Thyroid gland (tissue), 4 donors: Measurements from ENCODE around the gene CCDC74A. TPM values are rescaled to one million over a fixed set of nuclear protein-coding genes. Genes with fewer than 3 reads are reported as not detected.
"Not testable (repeated sequence)": the region's sequence is repeated elsewhere in the genome, so short reads cannot be mapped to it uniquely, and the experiment has no call there.

ENCODE experiments used
- DNase-seq, 2 donors: peaks; one replicate each; pipeline ENCODE4 v3.0.0-alpha.2; 2019
- H3K27ac ChIP-seq, 3 donors: fragments of 200-600 bp; sonication (generic); 1 replicate in 2 of 3; 2 replicates in 1 of 3; pipeline ENCODE4 v1.5.1; 2016 to 2019; ENCODE audit warnings: mild to moderate bottlenecking in 1 of 3, moderate library complexity in 1 of 3
- H3K27me3 ChIP-seq: fragments of 200-600 bp; sonication (generic); one replicate; pipeline ENCODE4 v1.5.1; 2019
- H3K36me3 ChIP-seq, 2 donors: fragments of 200-600 bp; sonication (generic); one replicate each; pipeline ENCODE4 v1.5.1; 2016 to 2019
- H3K4me1 ChIP-seq, 2 donors: fragments of 200-600 bp; sonication (generic); one replicate each; pipeline ENCODE4 v1.5.1; 2017 to 2019
- H3K4me3 ChIP-seq, 3 donors: fragments of 200-600 bp; sonication (generic); replicated peaks in 1 of 3; 1 replicate in 2 of 3; 2 replicates in 1 of 3; pipeline ENCODE4 v1.5.1; 2016; ENCODE audit warnings: mild to moderate bottlenecking in 1 of 3
- H3K9me3 ChIP-seq: fragments of 200-600 bp; sonication (generic); one replicate; pipeline ENCODE4 v1.5.1; 2017
- POLR2A ChIP-seq, 2 donors: fragments of 450-650 bp; IDR thresholded peaks; one replicate each; pipeline ENCODE4 v1.6.1; 2017; ENCODE audit warnings: antibody characterized with exemption in 2 of 2, mild to moderate bottlenecking in 2 of 2, moderate library complexity in 1 of 2
- whole genome bisulfite sequencing, 2 donors: methylation state at CpG; one replicate each; pipeline ENCODE4 v1.1.5; 2017; 5-methylcytosine and 5-hydroxymethylcytosine counted together
- intact Hi-C: fragments of 100-400 bp; cut with DNase I; formaldehyde crosslinking; loops from one replicate; pipeline ENCODE4 v1.15.1; 2023
- total RNA-seq, 4 donors: library from RNA; depleted of rRNA; stranded (reverse); fragments of >200 nt; gene quantifications; one replicate each; pipeline ENCODE4 v1.2.3, GENCODE V29; 2016
- TF ChIP-seq, protein P1 (sequence below), 6 experiments: fragments of 200-600 bp in 3 of 6; fragments of 450-650 bp in 3 of 6; sonication (generic) in 3 of 6; IDR thresholded peaks; one replicate each; pipeline ENCODE4 v1.5.1; 2016 to 2019; ENCODE audit warnings: antibody characterized with exemption in 6 of 6, mild to moderate bottlenecking in 2 of 6, inconsistent platforms in 1 of 6, moderate library complexity in 1 of 6

CCDC74A gene
- total RNA-seq, 4 donors from 2014 or later = 3.3 to 21.6 (median 9.4) TPM

DNA sequence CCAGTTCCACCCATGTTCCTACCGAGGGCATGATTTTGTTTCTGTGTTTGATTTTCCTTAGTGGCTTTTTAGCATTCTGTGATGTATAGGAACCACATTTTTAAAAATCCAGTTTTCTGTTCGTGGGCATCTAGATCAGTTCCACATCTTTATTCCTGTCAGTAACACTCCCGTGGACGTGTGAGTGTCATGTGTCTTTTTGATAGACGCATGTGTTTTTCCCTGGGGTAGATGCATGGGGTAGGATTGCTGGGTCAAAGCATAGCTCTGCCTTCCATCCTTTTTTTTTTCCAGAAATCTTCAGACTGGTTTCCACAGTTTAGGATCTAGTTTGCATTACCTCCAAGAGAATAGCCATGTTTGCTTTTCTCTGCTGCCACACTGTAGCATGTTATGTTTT is 38.7 kb downstream of the CCDC74A start:
- H3K36me3 ChIP-seq = no peaks in the 10 kb centered on the region
- H3K4me1 ChIP-seq = no peaks in the 10 kb centered on the region
- no peak overlapping the region for H3K27ac ChIP-seq
- no peaks in the 10 kb centered on the region for H3K27me3 ChIP-seq
- DNase-seq = no peak
- H3K4me3 ChIP-seq = no peak overlapping the region
- intact Hi-C loops = no loop called here
- no peaks in the 10 kb centered on the region for H3K9me3 ChIP-seq
- TF ChIP-seq, protein P1, sequence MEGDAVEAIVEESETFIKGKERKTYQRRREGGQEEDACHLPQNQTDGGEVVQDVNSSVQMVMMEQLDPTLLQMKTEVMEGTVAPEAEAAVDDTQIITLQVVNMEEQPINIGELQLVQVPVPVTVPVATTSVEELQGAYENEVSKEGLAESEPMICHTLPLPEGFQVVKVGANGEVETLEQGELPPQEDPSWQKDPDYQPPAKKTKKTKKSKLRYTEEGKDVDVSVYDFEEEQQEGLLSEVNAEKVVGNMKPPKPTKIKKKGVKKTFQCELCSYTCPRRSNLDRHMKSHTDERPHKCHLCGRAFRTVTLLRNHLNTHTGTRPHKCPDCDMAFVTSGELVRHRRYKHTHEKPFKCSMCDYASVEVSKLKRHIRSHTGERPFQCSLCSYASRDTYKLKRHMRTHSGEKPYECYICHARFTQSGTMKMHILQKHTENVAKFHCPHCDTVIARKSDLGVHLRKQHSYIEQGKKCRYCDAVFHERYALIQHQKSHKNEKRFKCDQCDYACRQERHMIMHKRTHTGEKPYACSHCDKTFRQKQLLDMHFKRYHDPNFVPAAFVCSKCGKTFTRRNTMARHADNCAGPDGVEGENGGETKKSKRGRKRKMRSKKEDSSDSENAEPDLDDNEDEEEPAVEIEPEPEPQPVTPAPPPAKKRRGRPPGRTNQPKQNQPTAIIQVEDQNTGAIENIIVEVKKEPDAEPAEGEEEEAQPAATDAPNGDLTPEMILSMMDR (IDR thresholded peaks at IDR 0.05) = no peak
- TF ChIP-seq POLR2A (IDR thresholded peaks at IDR 0.05) = no peak
- WGBS, 2 donors = 90 to 91% methylated on average over 5 of the region's 5 CpGs

DNA sequence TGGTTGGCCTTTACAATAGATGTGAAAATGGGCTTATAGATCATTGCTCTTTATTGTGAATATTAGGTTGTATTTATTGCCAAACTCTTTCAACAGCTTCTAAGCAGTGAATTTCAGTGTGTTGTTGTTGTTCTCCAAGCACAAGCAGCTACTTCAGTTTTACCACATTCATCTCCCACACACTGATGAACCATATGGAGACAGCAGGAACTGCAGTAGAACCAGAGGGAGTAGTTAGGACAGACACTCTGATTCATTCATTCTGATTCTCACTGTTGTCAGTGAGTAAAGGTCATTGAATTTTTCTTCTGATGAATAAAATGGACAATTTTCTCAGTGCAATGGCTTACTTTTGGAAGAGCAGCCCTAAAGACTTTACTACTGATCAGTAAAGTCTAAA is 40.2 kb downstream of the CCDC74A start:
- DNase-seq = no peak
- no peak overlapping the region for H3K27ac ChIP-seq
- H3K9me3 ChIP-seq = no peaks in the 10 kb centered on the region
- no peaks in the 10 kb centered on the region for H3K27me3 ChIP-seq
- no peaks in the 10 kb centered on the region for H3K36me3 ChIP-seq
- no peak overlapping the region for H3K4me3 ChIP-seq
- no peak for TF ChIP-seq POLR2A (IDR thresholded peaks at IDR 0.05)
- TF ChIP-seq, protein P1 (IDR thresholded peaks at IDR 0.05) = no peak
- H3K4me1 ChIP-seq = no peaks in the 10 kb centered on the region
- intact Hi-C loops = no loop called here

DNA sequence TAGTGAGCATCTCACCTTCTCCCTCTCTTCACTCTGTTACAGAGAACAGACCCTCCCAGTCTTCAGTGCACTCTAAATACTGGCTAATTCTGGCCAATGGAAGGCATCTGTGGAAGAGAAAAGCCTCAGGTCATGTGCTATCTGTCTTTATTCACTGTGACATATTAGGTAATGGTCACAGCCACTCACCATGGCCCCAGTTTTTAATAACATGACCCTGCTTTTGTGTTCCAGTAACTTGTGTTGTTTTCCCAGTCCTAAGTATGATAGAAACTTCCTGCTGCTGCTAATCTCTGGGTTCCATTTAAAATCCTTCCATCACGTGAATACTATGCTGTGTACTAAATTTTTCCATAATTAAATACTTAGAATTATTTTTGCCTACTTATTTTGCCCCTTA is 40.7 kb downstream of the CCDC74A start:
- H3K4me1 ChIP-seq, DNase-seq, H3K4me3 ChIP-seq, H3K27ac ChIP-seq, H3K27me3 ChIP-seq, H3K9me3 ChIP-seq, intact Hi-C loops, H3K36me3 ChIP-seq: not testable (repeated sequence)
- 73 to 80% methylated on average over 1 of the region's 1 CpG for WGBS, 2 donors

DNA sequence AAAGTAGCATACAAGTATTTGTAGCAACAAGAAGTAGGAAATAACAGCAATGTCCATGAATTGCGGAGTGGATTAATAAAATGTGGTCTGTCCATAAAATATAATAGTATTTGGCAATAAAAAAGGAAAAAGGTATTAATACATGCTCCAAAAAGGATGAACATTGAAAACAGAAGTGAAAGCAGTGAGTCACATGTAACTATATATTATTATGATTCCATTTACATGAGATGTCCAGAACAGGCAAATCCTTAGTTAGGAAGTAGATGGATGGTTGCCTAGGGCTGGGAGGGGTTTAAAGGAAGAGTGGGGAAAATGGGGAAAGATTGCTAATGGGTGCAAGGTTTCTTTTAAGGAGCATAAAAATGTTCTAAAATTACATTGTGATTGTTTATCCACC is 44.5 kb downstream of the CCDC74A start:
- intact Hi-C loops = no loop called here
- DNase-seq = no peak
- H3K4me1 ChIP-seq = no peaks in the 10 kb centered on the region
- H3K9me3 ChIP-seq = no peaks in the 10 kb centered on the region
- WGBS, 2 donors = 88 to 90% methylated on average over 1 of the region's 1 CpG
- H3K36me3 ChIP-seq = no peaks in the 10 kb centered on the region
- H3K27me3 ChIP-seq = no peaks in the 10 kb centered on the region
- H3K4me3 ChIP-seq = no peak overlapping the region
- no peak overlapping the region for H3K27ac ChIP-seq
- no peak for TF ChIP-seq POLR2A (IDR thresholded peaks at IDR 0.05)
- TF ChIP-seq, protein P1 (IDR thresholded peaks at IDR 0.05) = no peak

DNA sequence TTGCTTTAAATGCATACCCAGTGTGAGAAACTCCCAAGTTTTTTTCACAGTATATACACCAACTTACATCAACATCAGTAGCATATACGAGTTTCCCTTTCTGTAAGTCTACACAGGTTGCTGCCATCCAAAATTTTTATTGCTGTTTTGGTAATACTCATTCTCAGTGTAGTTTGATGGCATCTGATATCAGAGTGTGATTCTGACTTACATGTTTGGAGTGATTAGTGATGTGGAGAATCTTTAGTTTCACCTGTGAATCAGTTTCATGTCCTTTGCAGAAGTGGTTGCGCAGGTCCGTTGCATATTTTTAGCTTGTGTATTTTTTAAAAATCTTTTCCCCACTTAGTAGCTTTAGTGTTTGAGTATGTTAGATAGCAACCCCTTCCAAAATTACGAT is 50.1 kb downstream of the CCDC74A start:
- Histone ChIP-seq H3K27me3 (no peaks in the 10 kb centered on the region), H3K4me3 (no peak overlapping the region), H3K36me3 (no peaks in the 10 kb centered on the region), H3K27ac (no peak overlapping the region), H3K9me3 (no peaks in the 10 kb centered on the region), H3K4me1 (no peaks in the 10 kb centered on the region)
- TF ChIP-seq POLR2A (IDR thresholded peaks at IDR 0.05) = no peak
- TF ChIP-seq, protein P1 (IDR thresholded peaks at IDR 0.05) = no peak
- WGBS, 2 donors = 64 to 74% methylated on average over 4 of the region's 4 CpGs
- intact Hi-C loops = no loop called here
- no peak for DNase-seq

DNA sequence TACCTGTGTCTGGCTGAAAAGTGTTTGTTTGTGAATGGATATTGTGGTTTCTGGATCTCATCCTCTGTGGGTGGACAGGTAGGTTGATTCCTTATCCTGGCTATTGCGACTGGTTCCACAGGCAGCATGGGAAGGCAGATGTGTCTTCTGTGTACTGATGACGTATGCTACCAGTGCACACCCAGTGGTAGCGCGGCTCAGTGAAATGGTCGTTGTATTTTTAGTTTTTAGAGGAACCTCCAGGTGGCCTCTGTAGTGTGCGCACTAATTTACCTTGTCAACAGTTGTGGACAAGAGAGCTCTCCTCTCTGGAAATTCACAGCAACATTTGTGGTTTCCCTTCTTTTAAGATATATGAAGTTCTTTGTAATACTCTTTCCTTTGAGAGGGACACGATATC is 52.5 kb downstream of the CCDC74A start:
- 90 to 92% methylated on average over 7 of the region's 7 CpGs for WGBS, 2 donors
- H3K36me3 ChIP-seq = no peaks in the 10 kb centered on the region
- no peaks in the 10 kb centered on the region for H3K9me3 ChIP-seq
- H3K4me1 ChIP-seq = no peaks in the 10 kb centered on the region
- H3K27ac ChIP-seq = no peak overlapping the region
- H3K4me3 ChIP-seq = no peak overlapping the region
- no peaks in the 10 kb centered on the region for H3K27me3 ChIP-seq
- TF ChIP-seq POLR2A (IDR thresholded peaks at IDR 0.05) = no peak
- TF ChIP-seq, protein P1 (IDR thresholded peaks at IDR 0.05) = no peak
- no peak for DNase-seq
- intact Hi-C loops = no loop called here
